Left ventricle myocardium inferior (tissue), 1 donor: ENCODE measurements around the gene TNRC6B. TPM values are rescaled to one million over a fixed set of nuclear protein-coding genes. Genes with fewer than 3 reads are reported as not detected.
A peak's percentile ranks its signal among the peaks of the same experiment; 100 is the strongest.

Source experiments
- DNase-seq: peaks from one replicate; pipeline ENCODE4 v3.0.0-alpha.2; 2020
- H3K27ac ChIP-seq: fragments of 200-600 bp; replicated peaks from 2 replicates; pipeline ENCODE4 v1.8.0; 2021
- H3K27me3 ChIP-seq: fragments of 200-600 bp; 2 replicates; pipeline ENCODE4 v1.8.0; 2021; ENCODE audit warnings: low read depth
- H3K36me3 ChIP-seq: fragments of 200-600 bp; 2 replicates; pipeline ENCODE4 v1.8.0; 2021
- H3K4me1 ChIP-seq: fragments of 200-600 bp; 2 replicates; pipeline ENCODE4 v1.8.0; 2021
- H3K4me3 ChIP-seq: fragments of 200-600 bp; 2 replicates; pipeline ENCODE4 v1.8.0; 2021; ENCODE audit warnings: mild to moderate bottlenecking, moderate library complexity
- H3K9me3 ChIP-seq: fragments of 200-600 bp; replicated peaks from 2 replicates; pipeline ENCODE4 v1.8.0; 2021
- CTCF ChIP-seq: fragments of 200-600 bp; IDR thresholded peaks from 2 replicates; pipeline ENCODE4 v1.8.0; 2021; ENCODE audit warnings: antibody characterized with exemption, mild to moderate bottlenecking, borderline replicate concordance
- intact Hi-C: fragments of 100-400 bp; cut with micrococcal nuclease; formaldehyde crosslinking; loops from one replicate; pipeline ENCODE4 v1.11.0; 2022
- total RNA-seq: library from RNA; stranded (reverse); fragmentation: NEBNext Ultra II Directional; extraction: Animal tissue kit (Norgen Biotek cat#: 25700); gene quantifications from one replicate; pipeline ENCODE4 v1.2.1, GENCODE V29; 2021
- donor health status: DM: no; HTN: yes; CAD: no; lungs with severe emphysema.

Gene TNRC6B
- total RNA-seq, 1 donor from 2014 or later = 43.8 TPM

- H3K9me3 ChIP-seq = no peaks in the 10 kb centered on the region
- no peak overlapping the region for H3K27ac ChIP-seq
- no peak overlapping the region for H3K4me3 ChIP-seq
- H3K4me1 ChIP-seq = peaks cover 20% of the 10 kb centered on the region
- H3K36me3 ChIP-seq = peaks cover 62% of the 10 kb centered on the region
- H3K27me3 ChIP-seq = no peaks in the 10 kb centered on the region
- TF ChIP-seq CTCF = no peak
- DNase-seq = no peak
- intact Hi-C loops = no loop called here
These were observed 147.0 kb downstream of the TNRC6B start for GRCh38 chr22:40324468-40325305.

- H3K27ac ChIP-seq = no peak overlapping the region
These were observed 147.6 kb downstream of the TNRC6B start for GRCh38 chr22:40325315-40325714.

GRCh38 chr22:40326905-40327735, 149.4 kb downstream of the TNRC6B start:
- Histone ChIP-seq H3K27me3 (no peaks in the 10 kb centered on the region), H3K9me3 (no peaks in the 10 kb centered on the region), H3K27ac (peak overlapping the region; percentile 45), H3K4me3 (no peak overlapping the region), H3K36me3 (peaks cover 38% of the 10 kb centered on the region), H3K4me1 (peaks cover 23% of the 10 kb centered on the region)
- intact Hi-C loops = no loop called here
- no peak for DNase-seq
- no peak for TF ChIP-seq CTCF

More at GRCh38 chr22:40325315-40325714, 147.6 kb downstream of the TNRC6B start:
- DNase-seq = no peak
- Histone ChIP-seq H3K36me3 (peaks cover 56% of the 10 kb centered on the region), H3K4me3 (no peak overlapping the region), H3K27me3 (no peaks in the 10 kb centered on the region), H3K9me3 (no peaks in the 10 kb centered on the region), H3K4me1 (peaks cover 20% of the 10 kb centered on the region)
- TF ChIP-seq CTCF = no peak
- intact Hi-C loops = no loop called here

GRCh38 chr22:40328546-40329456, 151.1 kb downstream of the TNRC6B start:
- peaks cover 29% of the 10 kb centered on the region for H3K36me3 ChIP-seq

More at GRCh38 chr22:40328546-40329456, 151.1 kb downstream of the TNRC6B start:
- DNase-seq = no peak
- Histone ChIP-seq H3K4me3 (no peak overlapping the region), H3K4me1 (peaks cover 23% of the 10 kb centered on the region), H3K9me3 (no peaks in the 10 kb centered on the region), H3K27ac (no peak overlapping the region), H3K27me3 (no peaks in the 10 kb centered on the region)
- no peak for TF ChIP-seq CTCF
- intact Hi-C loops = no loop called here
